Peyer's patch (tissue), 4 donors: ENCODE results near the gene TTC4.

ENCODE experiments used
- POLR2A ChIP-seq, 2 donors: fragments of 450-650 bp; IDR thresholded peaks; one replicate each; pipeline ENCODE4 v1.5.1; 2017; ENCODE audit warnings: antibody characterized with exemption in 2 of 2, mild to moderate bottlenecking in 2 of 2, moderate library complexity in 2 of 2
- TF ChIP-seq, protein P1 (sequence below), 6 experiments: fragments of 450-650 bp in 4 of 6; fragments of 200-600 bp in 2 of 6; sonication (generic) in 1 of 6; IDR thresholded peaks; one replicate each; pipeline ENCODE4 v1.5.1; 2017 to 2019; ENCODE audit warnings: antibody characterized with exemption in 6 of 6, mild to moderate bottlenecking in 3 of 6, moderate library complexity in 1 of 6

DNA sequence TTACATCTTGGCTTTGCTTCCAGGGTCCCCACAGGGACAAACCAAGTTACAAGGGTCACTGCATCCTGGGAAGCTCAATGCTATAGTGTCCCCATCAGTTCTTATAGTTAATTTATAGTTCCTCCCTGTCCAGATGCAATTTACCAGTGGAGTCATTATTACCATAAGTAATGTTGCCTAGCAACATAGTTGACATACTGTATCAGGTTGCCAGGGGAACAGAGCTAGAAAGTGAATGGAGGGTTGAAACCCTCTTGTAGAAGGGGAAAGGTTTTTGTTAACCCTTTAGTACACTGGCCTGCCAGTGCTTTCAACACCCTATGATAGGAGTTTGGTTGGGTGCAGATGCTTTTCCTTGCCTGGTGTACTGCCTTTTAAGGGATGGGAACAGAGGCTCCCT, 34.3 kb upstream of the TTC4 start:
- TF ChIP-seq, protein P1, sequence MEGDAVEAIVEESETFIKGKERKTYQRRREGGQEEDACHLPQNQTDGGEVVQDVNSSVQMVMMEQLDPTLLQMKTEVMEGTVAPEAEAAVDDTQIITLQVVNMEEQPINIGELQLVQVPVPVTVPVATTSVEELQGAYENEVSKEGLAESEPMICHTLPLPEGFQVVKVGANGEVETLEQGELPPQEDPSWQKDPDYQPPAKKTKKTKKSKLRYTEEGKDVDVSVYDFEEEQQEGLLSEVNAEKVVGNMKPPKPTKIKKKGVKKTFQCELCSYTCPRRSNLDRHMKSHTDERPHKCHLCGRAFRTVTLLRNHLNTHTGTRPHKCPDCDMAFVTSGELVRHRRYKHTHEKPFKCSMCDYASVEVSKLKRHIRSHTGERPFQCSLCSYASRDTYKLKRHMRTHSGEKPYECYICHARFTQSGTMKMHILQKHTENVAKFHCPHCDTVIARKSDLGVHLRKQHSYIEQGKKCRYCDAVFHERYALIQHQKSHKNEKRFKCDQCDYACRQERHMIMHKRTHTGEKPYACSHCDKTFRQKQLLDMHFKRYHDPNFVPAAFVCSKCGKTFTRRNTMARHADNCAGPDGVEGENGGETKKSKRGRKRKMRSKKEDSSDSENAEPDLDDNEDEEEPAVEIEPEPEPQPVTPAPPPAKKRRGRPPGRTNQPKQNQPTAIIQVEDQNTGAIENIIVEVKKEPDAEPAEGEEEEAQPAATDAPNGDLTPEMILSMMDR (IDR thresholded peaks at IDR 0.05) = no peak
- TF ChIP-seq POLR2A (IDR thresholded peaks at IDR 0.05) = no peak
